IMR-90 (cell line): ENCODE results near the gene HECTD1. TPM values are rescaled to one million over a fixed set of nuclear protein-coding genes. Genes with fewer than 3 reads are reported as not detected.

Experiments
- ATAC-seq: fragments of 200-7000 bp; cut with Tn5 transposase; 2 replicates; pipeline ENCODE4 v1.9.1; 2020; ENCODE audit warnings: low read depth, mild to moderate bottlenecking, moderate library complexity
- BruUV-seq: library from RNA; stranded (reverse); fragments of 400-500 nt; replicated peaks from 2 replicates; lab custom pipeline; 2021; lab: Mats Ljungman, UMichigan
- CTCF ChIA-PET: fragments of 300-600 bp; formaldehyde crosslinking; extraction: SDS; loops from one replicate; lab custom pipeline; 2021; ENCODE audit warnings: antibody characterized with exemption; lab: Yijun Ruan, JAX
- POLR2A ChIA-PET: fragments of 300-600 bp; sonication (Branson Sonifier 250); formaldehyde crosslinking; loops from one replicate; lab custom pipeline; 2022; ENCODE audit warnings: antibody characterized with exemption; ENCODE audit not compliant: unreplicated experiment; lab: Charles Lee
- DNase-seq: peaks from one replicate; pipeline ENCODE4 v3.0.0; 2013
- H2AFZ ChIP-seq: replicated peaks from 2 replicates; pipeline ENCODE3; 2013; ENCODE audit warnings: low read length, mild to moderate bottlenecking; ENCODE audit not compliant: poor library complexity
- H2AK5ac ChIP-seq: 2 replicates; pipeline ENCODE4 v1.6.1; 2013; ENCODE audit warnings: low read depth, low read length, inconsistent platforms
- H2AK9ac ChIP-seq: replicated peaks from 2 replicates; pipeline ENCODE3; 2013; ENCODE audit warnings: mild to moderate bottlenecking, low read depth, low read length, moderate library complexity; ENCODE audit not compliant: poor library complexity
- H2BK120ac ChIP-seq: 2 replicates; pipeline ENCODE4 v1.6.1; 2013; ENCODE audit warnings: low read depth, low read length, inconsistent platforms
- H2BK15ac ChIP-seq: 3 replicates; pipeline ENCODE4 v1.6.1; 2013; ENCODE audit warnings: low read depth, low read length, inconsistent platforms
- H2BK20ac ChIP-seq: 2 replicates; pipeline ENCODE4 v1.6.1; 2013; ENCODE audit warnings: low read depth, mild to moderate bottlenecking, inconsistent platforms, low read length, moderate library complexity
- H2BK5ac ChIP-seq: 2 replicates; pipeline ENCODE4 v1.6.1; 2013; ENCODE audit warnings: mild to moderate bottlenecking, low read depth, low read length, inconsistent platforms; ENCODE audit not compliant: poor library complexity, severe bottlenecking
- H3K14ac ChIP-seq: replicated peaks from 2 replicates; pipeline ENCODE4 v1.6.1; 2013; ENCODE audit warnings: low read depth, low read length, inconsistent platforms
- H3K18ac ChIP-seq: 2 replicates; pipeline ENCODE4 v1.6.1; 2013; ENCODE audit warnings: low read depth, low read length, control low read depth
- H3K23ac ChIP-seq: 2 replicates; pipeline ENCODE4 v1.6.1; 2013; ENCODE audit warnings: low read depth, low read length, inconsistent platforms
- H3K27ac ChIP-seq: 2 replicates; pipeline ENCODE4 v1.5.1; 2013; ENCODE audit warnings: mild to moderate bottlenecking, control low read depth, low read length; ENCODE audit not compliant: insufficient read depth
- H3K27me3 ChIP-seq: 2 replicates; pipeline ENCODE4 v1.6.1; 2013; ENCODE audit warnings: low read length; ENCODE audit not compliant: control insufficient read depth, insufficient read depth
- H3K36me3 ChIP-seq: 2 replicates; pipeline ENCODE4 v1.6.1; 2013; ENCODE audit warnings: low read length, mixed read lengths; ENCODE audit not compliant: control insufficient read depth, insufficient read depth
- H3K4ac ChIP-seq: 2 replicates; pipeline ENCODE4 v1.6.1; 2013; ENCODE audit warnings: low read depth, low read length, inconsistent platforms
- H3K4me1 ChIP-seq: 2 replicates; pipeline ENCODE4 v1.6.1; 2013; ENCODE audit warnings: low read length, mixed read lengths; ENCODE audit not compliant: control insufficient read depth, insufficient read depth
- H3K4me2 ChIP-seq: 2 replicates; pipeline ENCODE4 v1.6.1; 2013; ENCODE audit warnings: low read depth, mild to moderate bottlenecking, control low read depth, low read length, moderate library complexity
- H3K4me3 ChIP-seq: 2 replicates; pipeline ENCODE4 v1.5.1; 2013; ENCODE audit warnings: low read depth, mild to moderate bottlenecking, control low read depth, low read length, moderate library complexity; ENCODE audit not compliant: insufficient read depth
- H3K56ac ChIP-seq: 2 replicates; pipeline ENCODE4 v1.6.1; 2013; ENCODE audit warnings: low read length, inconsistent platforms; ENCODE audit not compliant: insufficient read depth; ENCODE audit errors: extremely low read depth
- H3K79me1 ChIP-seq, 2 experiments: 2 replicates each; pipeline ENCODE4 v1.6.1; 2013; ENCODE audit warnings: low read length in 2 of 2, inconsistent platforms in 1 of 2, low read depth in 1 of 2
- H3K9ac ChIP-seq: 2 replicates; pipeline ENCODE4 v1.6.1; 2013; ENCODE audit warnings: low read depth, low read length, control low read depth
- H3K9me1 ChIP-seq: 2 replicates; pipeline ENCODE4 v1.6.1; 2013; ENCODE audit warnings: low read length, inconsistent platforms; ENCODE audit not compliant: insufficient read depth
- H3K9me3 ChIP-seq: 2 replicates; pipeline ENCODE4 v1.6.1; 2013; ENCODE audit warnings: low read length; ENCODE audit not compliant: control insufficient read depth, insufficient read depth
- H4K20me1 ChIP-seq: 2 replicates; pipeline ENCODE4 v1.6.1; 2013; ENCODE audit warnings: low read length, inconsistent platforms; ENCODE audit not compliant: insufficient read depth
- H4K5ac ChIP-seq: 2 replicates; pipeline ENCODE4 v1.6.1; 2013; ENCODE audit warnings: mild to moderate bottlenecking, low read depth, low read length, control low read depth
- H4K8ac ChIP-seq, 2 experiments: 2 replicates each; pipeline ENCODE4 v1.6.1; 2013; ENCODE audit warnings: low read depth in 2 of 2, low read length in 2 of 2, control low read depth in 1 of 2, inconsistent platforms in 1 of 2
- H4K91ac ChIP-seq: 2 replicates; pipeline ENCODE4 v1.6.1; 2013; ENCODE audit warnings: low read depth, low read length, inconsistent platforms; ENCODE audit not compliant: insufficient read depth
- CHD1 ChIP-seq: IDR thresholded peaks from 2 replicates; pipeline ENCODE4 v1.6.1; 2012; ENCODE audit warnings: low read depth, low read length, improper control_type of control experiment
- MAFK ChIP-seq: IDR thresholded peaks from 2 replicates; pipeline ENCODE4 v1.6.1; 2012; ENCODE audit warnings: low read depth, low read length, improper control_type of control experiment
- MAZ ChIP-seq: IDR thresholded peaks from 2 replicates; pipeline ENCODE4 v1.6.1; 2012; ENCODE audit warnings: low read depth, mild to moderate bottlenecking, low read length, improper control_type of control experiment, moderate library complexity, borderline replicate concordance
- RAD21 ChIP-seq: IDR thresholded peaks from 2 replicates; pipeline ENCODE4 v1.6.1; 2012; ENCODE audit warnings: low read length, improper control_type of control experiment
- RCOR1 ChIP-seq: IDR thresholded peaks from 2 replicates; pipeline ENCODE4 v1.6.1; 2012; ENCODE audit warnings: mild to moderate bottlenecking, low read length, improper control_type of control experiment; ENCODE audit not compliant: insufficient replicate concordance
- RFX5 ChIP-seq: IDR thresholded peaks from 2 replicates; pipeline ENCODE4 v1.8.0; 2012; ENCODE audit warnings: low read depth, mild to moderate bottlenecking, low read length, moderate library complexity
- WGBS, 2 experiments: methylation state at CpG; one replicate each; pipeline versions ENCODE4 v1.1.5 to v1.1.7; 2013; ENCODE audit warnings: missing lambda C conversion rate in 2 of 2; ENCODE audit not compliant: insufficient read length in 1 of 2; ENCODE audit errors: extremely low coverage in 2 of 2; 5-methylcytosine and 5-hydroxymethylcytosine counted together
- dilution Hi-C: fragments of 300-500 bp; cut with HindIII; formaldehyde crosslinking; loops from one replicate; pipeline ENCODE4 v1.14.3; 2018; ENCODE audit warnings: low sequenced_read_pairs; ENCODE audit not compliant: unreplicated experiment
- in situ Hi-C: fragments of 300-500 bp; cut with MboI; formaldehyde crosslinking; loops from 3 replicates; pipeline ENCODE4 v1.14.3; 2019; ENCODE audit warnings: low sequenced_read_pairs, inconsistent platforms, mixed read lengths
- intact Hi-C: fragments of 100-400 bp; cut with micrococcal nuclease; formaldehyde crosslinking; loops from 2 replicates; pipeline ENCODE4 v1.10.0; 2022
- polyA plus RNA-seq, 3 experiments: library from polyadenylated mRNA; depleted of rRNA; stranded (reverse); fragments of >200 nt; gene quantifications; 2 replicates each; pipeline ENCODE4 v1.2.3, GENCODE V29; 2012; ENCODE audit warnings: low replicate concordance in 1 of 3
- total RNA-seq: library from RNA; depleted of rRNA; stranded (reverse); fragments of >200 nt; gene quantifications from 2 replicates; pipeline ENCODE4 v1.2.3, GENCODE V29; 2012
- TF ChIP-seq, protein P1 (sequence below): fragments of 150-350 bp; IDR thresholded peaks from 2 replicates; pipeline ENCODE4 v1.6.1; 2016; ENCODE audit warnings: low read depth, mild to moderate bottlenecking, low read length, moderate library complexity, borderline replicate concordance

The HECTD1 gene
- total and polyA plus RNA-seq, 2 of the 4 experiments (the other 2 are of a cell fraction): 48.5 to 228 TPM

DNA sequence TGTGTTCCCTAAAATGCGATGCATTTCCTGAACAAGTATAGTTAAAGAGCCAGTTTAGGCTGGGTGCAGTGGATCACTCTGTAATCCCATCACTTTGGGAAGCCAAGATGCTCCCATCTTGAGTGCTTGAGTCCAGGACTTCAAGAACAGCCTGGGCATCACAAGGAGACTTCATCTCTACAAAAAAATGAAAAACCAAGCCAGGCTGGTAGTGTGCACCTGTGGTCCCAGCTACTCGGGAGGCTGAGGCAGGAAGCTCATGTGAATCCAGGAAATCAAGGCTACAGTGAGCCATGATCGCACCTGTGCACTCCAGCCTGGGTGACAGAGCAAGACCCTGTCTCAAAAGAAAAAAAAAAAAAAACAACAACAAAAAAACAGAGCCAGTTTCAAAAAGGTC lies 26.3 kb downstream of the HECTD1 start:
- ChIA-PET CTCF (no interaction called here), POLR2A (interaction anchor here (0.5 kb wide), 1 partner anchor 218 kb away, joined by 3 read pairs; no protein-coding TSS in a partner anchor)
- Histone ChIP-seq H3K9ac (no peak overlapping the region), H2AK9ac (no peak overlapping the region), H3K23ac (no peak overlapping the region), H2BK120ac (no peak overlapping the region), H3K9me1 (peaks cover 8% of the 10 kb centered on the region; the same call in 1 of the 2 replicates), H4K91ac (no peak overlapping the region), H2AFZ (no peak overlapping the region), H4K5ac (no peak overlapping the region), H3K14ac (no peak overlapping the region), H2BK15ac (no peak overlapping the region), H3K9me3 (no peaks in the 10 kb centered on the region), H3K4me1 (no peaks in the 10 kb centered on the region), H2BK5ac (no peak overlapping the region), H3K27ac (no peak overlapping the region), H2AK5ac (no peak overlapping the region), H3K56ac (no peak overlapping the region), H3K4me3 (no peak overlapping the region), H2BK20ac (no peak overlapping the region), H3K18ac (no peak overlapping the region), H3K4ac (no peak overlapping the region), H3K27me3 (no peaks in the 10 kb centered on the region), H3K36me3 (peaks cover 10% of the 10 kb centered on the region; the same call in 1 of the 2 replicates), H3K4me2 (no peak overlapping the region), H4K8ac (no peak overlapping the region), H3K79me1 (peaks cover 24 to 63% of the 10 kb centered on the region in 2 experiments), H4K20me1 (peaks cover 13% of the 10 kb centered on the region)
- no CpG with 5 or more reads among the region's 3 CpGs for WGBS, 2 experiments
- no TSS peak for BruUV-seq
- dilution Hi-C loops: no loop called here
- intact Hi-C loops: no loop called here
- ATAC-seq (no peak), DNase-seq (no peak)
- in situ Hi-C loops: no loop called here
- TF ChIP-seq CHD1 (no peak), RAD21 (no peak), MAFK (no peak), RFX5 (no peak), MAZ (no peak), RCOR1 (no peak)
- TF ChIP-seq, protein P1, sequence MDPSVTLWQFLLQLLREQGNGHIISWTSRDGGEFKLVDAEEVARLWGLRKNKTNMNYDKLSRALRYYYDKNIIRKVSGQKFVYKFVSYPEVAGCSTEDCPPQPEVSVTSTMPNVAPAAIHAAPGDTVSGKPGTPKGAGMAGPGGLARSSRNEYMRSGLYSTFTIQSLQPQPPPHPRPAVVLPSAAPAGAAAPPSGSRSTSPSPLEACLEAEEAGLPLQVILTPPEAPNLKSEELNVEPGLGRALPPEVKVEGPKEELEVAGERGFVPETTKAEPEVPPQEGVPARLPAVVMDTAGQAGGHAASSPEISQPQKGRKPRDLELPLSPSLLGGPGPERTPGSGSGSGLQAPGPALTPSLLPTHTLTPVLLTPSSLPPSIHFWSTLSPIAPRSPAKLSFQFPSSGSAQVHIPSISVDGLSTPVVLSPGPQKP: no peak
